Brain microvascular endothelial cell (primary cell): ENCODE results near the gene FAM174C.

ENCODE experiments used
- DNase-seq: peaks from one replicate; pipeline ENCODE4 v3.0.0-alpha.2; 2020
- H3K27ac ChIP-seq: fragments of 250-450 bp; sonication (Bioruptor Pico); 2 replicates; pipeline ENCODE4 v1.5.1; 2020; ENCODE audit warnings: mild to moderate bottlenecking, moderate library complexity
- H3K27me3 ChIP-seq: fragments of 250-450 bp; sonication (Bioruptor Pico); replicated peaks from 2 replicates; pipeline ENCODE4 v1.5.1; 2020; ENCODE audit warnings: mild to moderate bottlenecking
- H3K36me3 ChIP-seq: fragments of 250-450 bp; sonication (Bioruptor Pico); replicated peaks from 2 replicates; pipeline ENCODE4 v1.5.1; 2020; ENCODE audit warnings: mild to moderate bottlenecking
- H3K4me3 ChIP-seq: 2 replicates; pipeline ENCODE4 v1.5.1; 2011; ENCODE audit warnings: low read depth, mild to moderate bottlenecking, control low read depth, low read length, moderate library complexity
- in situ Hi-C: cut with HindIII; loops from 2 replicates; pipeline ENCODE4 v1.10.0; 2017; ENCODE audit warnings: low sequenced_read_pairs, low pct_ligation_motif_present
- TF ChIP-seq, protein P1 (sequence below): IDR thresholded peaks from 2 replicates; pipeline ENCODE4 v1.5.1; 2011; ENCODE audit warnings: low read depth, mild to moderate bottlenecking, moderate library complexity, low read length, control low read depth, inconsistent platforms; ENCODE audit errors: missing control alignments

Gene FAM174C

DNA sequence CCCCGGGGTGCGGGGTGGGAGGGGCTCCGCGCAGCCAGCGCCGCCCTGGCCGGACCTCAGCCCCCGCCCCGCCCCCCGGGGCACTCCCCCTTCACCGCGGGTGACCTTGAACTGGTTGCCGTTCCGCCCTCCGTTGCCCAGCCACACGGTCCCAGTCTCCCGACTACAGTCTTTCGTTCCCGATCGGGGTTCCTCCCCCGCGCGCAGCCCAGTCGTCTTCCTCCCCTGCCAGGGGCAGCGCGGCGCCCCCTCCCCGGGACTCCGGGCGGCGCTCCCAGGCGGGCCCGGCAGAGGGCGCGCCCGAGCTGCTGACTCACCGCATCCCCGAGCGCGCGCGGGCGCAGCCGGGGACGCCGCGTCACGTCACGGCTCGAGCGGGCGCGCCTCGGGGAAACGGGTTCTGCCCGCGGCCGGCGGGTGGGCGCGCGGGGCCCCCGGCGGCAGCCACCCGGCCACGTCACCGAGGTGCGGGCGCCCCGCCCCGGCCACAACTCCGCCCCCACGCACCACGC, 26.5 kb upstream of the FAM174C start:
- H3K27me3 ChIP-seq: no peaks in the 10 kb centered on the region
- peak overlapping the region; percentile 94 for H3K27ac ChIP-seq
- TF ChIP-seq, protein P1, sequence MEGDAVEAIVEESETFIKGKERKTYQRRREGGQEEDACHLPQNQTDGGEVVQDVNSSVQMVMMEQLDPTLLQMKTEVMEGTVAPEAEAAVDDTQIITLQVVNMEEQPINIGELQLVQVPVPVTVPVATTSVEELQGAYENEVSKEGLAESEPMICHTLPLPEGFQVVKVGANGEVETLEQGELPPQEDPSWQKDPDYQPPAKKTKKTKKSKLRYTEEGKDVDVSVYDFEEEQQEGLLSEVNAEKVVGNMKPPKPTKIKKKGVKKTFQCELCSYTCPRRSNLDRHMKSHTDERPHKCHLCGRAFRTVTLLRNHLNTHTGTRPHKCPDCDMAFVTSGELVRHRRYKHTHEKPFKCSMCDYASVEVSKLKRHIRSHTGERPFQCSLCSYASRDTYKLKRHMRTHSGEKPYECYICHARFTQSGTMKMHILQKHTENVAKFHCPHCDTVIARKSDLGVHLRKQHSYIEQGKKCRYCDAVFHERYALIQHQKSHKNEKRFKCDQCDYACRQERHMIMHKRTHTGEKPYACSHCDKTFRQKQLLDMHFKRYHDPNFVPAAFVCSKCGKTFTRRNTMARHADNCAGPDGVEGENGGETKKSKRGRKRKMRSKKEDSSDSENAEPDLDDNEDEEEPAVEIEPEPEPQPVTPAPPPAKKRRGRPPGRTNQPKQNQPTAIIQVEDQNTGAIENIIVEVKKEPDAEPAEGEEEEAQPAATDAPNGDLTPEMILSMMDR: peak; percentile 55
- DNase-seq: no peak
- peaks cover 33% of the 10 kb centered on the region for H3K36me3 ChIP-seq
- in situ Hi-C loops: loop anchor here (25.0 kb wide), 1 partner anchor 137 kb away; the partner anchor contains the start of gene GPX4
- H3K4me3 ChIP-seq: peak overlapping the region; percentile 75

DNA sequence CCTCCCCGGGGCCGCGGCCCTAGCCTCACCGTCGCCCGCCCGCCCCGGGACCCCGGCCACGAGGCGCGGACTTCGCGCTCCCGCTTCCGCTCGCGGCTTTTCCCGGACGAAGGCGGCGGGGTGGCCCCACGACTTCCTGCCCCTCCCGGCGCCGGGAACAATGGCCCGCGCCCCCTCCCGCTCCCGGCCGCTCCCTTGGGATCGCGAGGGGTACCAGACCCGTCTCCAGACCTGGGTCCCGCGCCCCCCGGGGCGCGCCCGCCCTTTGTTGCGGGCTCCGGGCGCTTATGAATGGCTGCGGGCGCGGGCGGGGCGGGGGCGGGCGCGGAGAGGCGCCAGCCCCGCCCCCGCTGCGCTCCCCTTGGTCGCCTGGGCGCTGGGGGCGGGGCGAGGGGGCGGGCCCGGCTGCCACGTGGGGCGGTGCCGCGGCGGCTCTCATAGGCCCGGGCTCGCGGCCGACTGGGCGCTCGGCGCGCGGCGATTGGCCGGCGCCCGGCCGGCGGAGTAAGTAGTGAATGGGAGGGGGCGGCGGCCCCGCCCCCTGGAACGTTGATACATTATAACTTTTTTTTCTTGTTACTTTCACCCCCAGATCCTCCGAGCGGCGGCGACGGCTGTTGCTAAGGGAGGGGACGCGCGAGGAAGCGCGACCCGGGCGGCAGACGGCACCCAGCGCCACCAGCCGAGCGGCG, 25.9 kb upstream of the FAM174C start:
- Histone ChIP-seq H3K36me3 (peaks cover 39% of the 10 kb centered on the region), H3K27me3 (no peaks in the 10 kb centered on the region), H3K4me3 (peak overlapping the region; percentile 79), H3K27ac (peak overlapping the region; percentile 94)
- TF ChIP-seq, protein P1: no peak
- in situ Hi-C loops: loop anchor here (25.0 kb wide), 1 partner anchor 137 kb away; the partner anchor contains the start of gene GPX4
- peak; percentile 92 for DNase-seq

DNA sequence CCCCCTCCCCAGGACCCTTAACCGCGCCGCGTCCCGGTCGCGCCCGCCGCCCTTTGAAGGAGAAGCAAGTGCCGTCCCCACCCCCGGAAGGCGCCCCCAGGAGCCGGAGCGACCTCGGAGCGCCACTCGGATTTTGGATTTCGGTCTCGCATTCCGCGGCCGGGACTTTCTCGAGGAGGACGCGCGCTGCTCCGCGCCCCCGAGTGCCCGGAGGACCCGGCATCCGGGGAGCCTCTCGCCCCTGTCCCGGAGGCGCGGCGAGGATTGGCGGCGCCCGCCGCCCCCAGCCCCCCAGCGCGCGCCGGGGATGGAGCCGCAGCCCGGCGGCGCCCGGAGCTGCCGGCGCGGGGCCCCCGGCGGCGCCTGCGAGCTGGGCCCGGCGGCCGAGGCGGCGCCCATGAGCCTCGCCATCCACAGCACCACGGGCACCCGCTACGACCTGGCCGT, 25.3 kb upstream of the FAM174C start:
- in situ Hi-C loops: loop anchor here (25.0 kb wide), 1 partner anchor 138 kb away; the partner anchor contains the start of gene GPX4
- DNase-seq: no peak
- TF ChIP-seq, protein P1: no peak
- Histone ChIP-seq H3K36me3 (peaks cover 44% of the 10 kb centered on the region), H3K4me3 (peak overlapping the region; percentile 79), H3K27ac (peak overlapping the region; percentile 87), H3K27me3 (no peaks in the 10 kb centered on the region)

DNA sequence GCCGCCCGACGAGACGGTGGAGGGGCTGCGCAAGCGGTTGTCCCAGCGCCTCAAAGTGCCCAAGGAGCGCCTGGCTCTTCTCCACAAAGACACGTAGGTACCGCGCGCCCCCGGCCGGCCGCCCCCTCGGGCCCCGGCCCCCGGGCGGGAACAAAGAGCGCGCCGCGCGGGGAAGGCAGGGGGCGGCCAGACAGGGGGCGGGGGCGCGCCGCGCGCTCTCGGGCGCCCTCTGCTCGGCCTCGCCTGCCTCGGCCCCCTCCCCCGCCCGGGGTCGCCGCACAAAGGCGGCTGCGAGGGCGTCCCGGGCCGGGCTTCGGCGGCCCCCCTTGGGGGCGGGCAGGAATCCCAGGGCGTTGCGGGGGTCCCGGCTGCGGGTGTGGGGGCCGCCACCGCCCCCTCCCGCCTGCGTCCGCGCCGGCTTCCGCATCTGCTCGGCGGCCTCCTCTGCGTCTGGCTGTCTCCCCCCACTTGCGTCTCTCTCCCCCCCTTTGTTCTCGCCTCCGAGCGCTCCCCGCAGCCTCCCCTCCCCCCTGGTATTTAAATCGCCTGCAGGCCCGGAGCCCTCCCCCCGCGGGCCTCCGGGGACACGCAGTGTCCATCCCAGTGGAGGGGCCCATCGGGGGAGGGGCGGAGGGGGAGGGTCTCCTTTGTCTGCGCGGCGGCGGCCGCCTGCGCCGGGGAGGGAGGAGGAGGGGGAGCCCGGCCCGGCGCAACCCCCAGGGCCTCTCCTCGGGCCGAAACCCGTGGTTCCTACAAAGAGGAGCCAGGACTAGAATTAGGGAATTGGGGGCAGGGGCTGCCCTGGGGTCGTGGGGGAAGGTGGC, 24.7 kb upstream of the FAM174C start:
- TF ChIP-seq, protein P1: no peak
- in situ Hi-C loops: no loop called here
- DNase-seq: peak; percentile 40
- Histone ChIP-seq H3K36me3 (peaks cover 51% of the 10 kb centered on the region), H3K27ac (peak overlapping the region; percentile 87), H3K27me3 (no peaks in the 10 kb centered on the region), H3K4me3 (peak overlapping the region; percentile 79)

DNA sequence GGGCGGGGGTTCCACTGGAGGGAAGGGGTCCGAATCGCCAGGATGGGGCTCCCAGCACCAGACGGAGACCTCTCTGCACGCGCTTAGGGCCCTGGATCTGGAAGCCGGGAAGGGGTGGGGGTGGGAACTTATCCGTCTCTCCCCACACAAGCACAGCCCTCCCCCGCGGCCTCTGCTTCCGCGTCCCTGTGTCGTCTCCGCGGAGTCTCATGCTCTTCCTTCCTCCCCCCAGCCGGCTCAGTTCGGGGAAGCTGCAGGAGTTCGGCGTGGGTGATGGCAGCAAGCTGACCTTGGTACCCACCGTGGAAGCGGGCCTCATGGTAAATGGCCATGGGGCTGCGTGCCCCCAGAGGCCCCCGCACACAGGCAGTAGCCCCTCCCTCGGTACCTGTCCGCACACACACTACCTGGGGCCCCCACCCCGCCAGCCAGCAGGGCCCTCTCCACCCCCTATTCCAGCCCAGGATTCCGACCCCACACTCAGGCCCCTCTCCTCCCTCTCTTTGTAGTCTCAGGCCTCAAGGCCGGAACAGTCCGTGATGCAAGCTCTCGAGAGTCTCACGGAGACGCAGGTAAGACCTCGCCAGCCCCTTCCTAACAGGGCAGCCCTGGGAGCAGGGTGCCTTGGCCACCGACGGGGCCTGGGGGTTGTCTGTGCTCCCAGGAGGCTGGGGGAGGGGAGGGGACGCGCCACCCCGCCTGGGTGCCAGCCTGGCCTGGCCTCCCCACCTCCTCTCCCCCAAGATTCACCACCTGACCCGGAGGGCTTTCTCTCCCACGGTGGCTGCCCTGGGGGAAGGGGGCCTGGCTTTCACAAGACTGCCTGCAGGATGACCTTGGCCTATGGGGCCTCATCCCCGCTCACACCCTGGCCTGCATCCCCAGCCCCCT, 23.8 kb upstream of the FAM174C start:
- Histone ChIP-seq H3K27ac (peak overlapping the region; percentile 87), H3K36me3 (peaks cover 58% of the 10 kb centered on the region), H3K4me3 (peak overlapping the region; percentile 79), H3K27me3 (no peaks in the 10 kb centered on the region)
- DNase-seq: peak; percentile 49
- in situ Hi-C loops: no loop called here
- TF ChIP-seq, protein P1: no peak
